ENCODE data around the gene CLPTM1L.

The CLPTM1L gene

DNA sequence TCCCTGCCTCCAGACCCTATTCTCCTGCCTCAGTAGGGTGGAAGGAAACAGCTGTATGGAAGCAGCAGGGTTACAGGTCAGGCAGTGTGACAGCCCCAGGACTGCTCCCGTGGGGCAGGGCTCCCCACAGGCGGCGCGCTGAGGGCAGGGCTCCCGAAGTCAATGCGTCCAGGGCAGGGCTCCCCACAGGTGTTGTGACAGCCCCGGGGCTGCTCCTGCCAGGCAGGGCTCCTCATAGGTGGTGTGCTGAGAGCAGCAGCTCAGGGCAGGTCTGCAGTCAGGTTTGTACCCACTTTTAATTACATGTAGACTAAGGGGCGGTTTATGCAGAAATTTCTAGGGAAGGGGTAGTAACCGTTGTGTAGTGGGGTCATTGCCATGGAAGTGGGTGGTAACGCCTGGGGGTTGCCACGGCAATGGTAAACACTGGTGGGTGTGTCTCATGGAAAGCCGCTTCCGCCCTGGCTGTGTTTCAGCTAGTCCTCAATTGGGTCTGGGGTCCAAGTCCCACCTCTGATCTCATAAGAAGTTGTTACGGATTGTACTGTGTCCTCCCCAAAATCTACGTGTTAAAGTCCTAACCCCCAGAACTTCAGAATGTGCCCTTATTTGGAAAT, 33.4 kb downstream of the CLPTM1L start:
- DNase-seq (ENCODE audit: insufficient read length): no peak
- no peak for FAIRE-seq
- TF ChIP-seq POLR2AphosphoS5 (IDR thresholded peaks at IDR 0.05; ENCODE audit: low read depth, low read length): no peak
- no peak for TF ChIP-seq POLR2A (IDR thresholded peaks at IDR 0.05; ENCODE audit: low read depth, low read length)
- TF ChIP-seq TAF1 (IDR thresholded peaks at IDR 0.05; ENCODE audit: borderline replicate concordance, low read depth, low read length): no peak

DNA sequence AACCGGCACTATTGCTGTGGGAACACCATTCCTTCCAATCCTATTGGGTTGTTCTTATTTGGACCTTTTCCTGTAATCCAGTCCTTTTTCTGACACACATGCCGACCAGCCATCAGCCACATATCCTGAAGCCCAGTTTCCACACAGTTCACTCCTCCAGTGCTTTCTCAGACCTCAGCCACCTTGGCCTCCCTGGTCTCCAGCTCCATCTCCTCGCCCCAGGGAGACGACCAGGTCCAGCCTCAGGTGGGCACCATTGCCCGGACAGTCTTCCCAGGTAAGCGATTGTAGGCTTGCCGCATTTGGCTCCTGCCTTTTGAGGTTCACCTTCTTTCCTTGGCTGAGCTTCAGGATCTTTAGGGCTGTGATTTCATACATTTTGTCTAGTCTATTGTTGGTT, 34.8 kb downstream of the CLPTM1L start:
- TF ChIP-seq POLR2AphosphoS5 (IDR thresholded peaks at IDR 0.05; ENCODE audit: low read depth, low read length): no peak
- no peak for TF ChIP-seq POLR2A (IDR thresholded peaks at IDR 0.05; ENCODE audit: low read depth, low read length)
- TF ChIP-seq TAF1 (IDR thresholded peaks at IDR 0.05; ENCODE audit: borderline replicate concordance, low read depth, low read length): no peak
- DNase-seq (ENCODE audit: insufficient read length) (no peak), FAIRE-seq (no peak)

DNA sequence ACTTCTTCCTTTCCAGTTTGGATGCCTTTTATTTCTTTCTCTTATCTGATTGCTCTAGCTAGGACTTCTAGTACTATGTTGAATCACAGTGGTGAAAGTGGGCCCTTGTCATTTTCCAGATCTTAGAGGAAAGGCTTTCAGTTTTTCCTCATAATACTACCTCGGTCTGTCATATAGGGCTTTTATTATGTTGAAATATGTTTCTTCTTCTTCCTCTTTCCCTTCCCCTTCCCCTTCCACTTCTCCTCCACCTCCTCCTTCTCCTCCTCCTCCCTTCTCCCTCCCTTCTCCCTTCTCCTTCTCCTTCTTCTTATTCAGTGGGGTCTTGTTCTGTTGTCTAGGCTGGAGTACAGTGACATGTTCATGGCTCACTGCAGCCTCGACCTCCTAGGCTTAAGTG, 40.9 kb downstream of the CLPTM1L start:
- TF ChIP-seq POLR2A (IDR thresholded peaks at IDR 0.05; ENCODE audit: low read depth, low read length) (no peak), TAF1 (IDR thresholded peaks at IDR 0.05; ENCODE audit: borderline replicate concordance, low read depth, low read length) (no peak), POLR2AphosphoS5 (IDR thresholded peaks at IDR 0.05; ENCODE audit: low read depth, low read length) (no peak)
- no peak for DNase-seq (ENCODE audit: insufficient read length)

DNA sequence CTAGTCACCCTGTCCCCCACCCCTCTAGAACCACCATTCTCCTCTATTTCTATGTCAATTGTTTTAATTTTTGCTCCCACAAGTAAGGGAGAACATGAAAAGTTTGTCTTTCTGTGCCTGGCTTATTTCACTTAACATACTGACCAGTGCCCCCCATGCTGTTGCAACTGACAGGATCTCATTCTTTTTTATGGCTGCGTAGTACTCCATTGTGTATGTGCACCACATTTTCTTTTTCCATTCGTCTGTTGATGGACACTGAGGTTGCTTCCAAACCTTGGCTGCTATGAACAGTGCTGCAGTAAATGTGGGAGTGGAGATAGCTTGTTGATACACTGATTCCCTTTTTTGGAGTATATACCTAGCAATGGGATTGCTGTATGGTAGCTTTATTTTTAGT, 42.6 kb downstream of the CLPTM1L start:
- FAIRE-seq: no peak
- no peak for DNase-seq (ENCODE audit: insufficient read length)
- TF ChIP-seq POLR2A (IDR thresholded peaks at IDR 0.05; ENCODE audit: low read depth, low read length): no peak
- no peak for TF ChIP-seq POLR2AphosphoS5 (IDR thresholded peaks at IDR 0.05; ENCODE audit: low read depth, low read length)
- no peak for TF ChIP-seq TAF1 (IDR thresholded peaks at IDR 0.05; ENCODE audit: borderline replicate concordance, low read depth, low read length)

More for the DNA sequence above, 40.9 kb downstream of the CLPTM1L start:
- FAIRE-seq: no peak

DNA sequence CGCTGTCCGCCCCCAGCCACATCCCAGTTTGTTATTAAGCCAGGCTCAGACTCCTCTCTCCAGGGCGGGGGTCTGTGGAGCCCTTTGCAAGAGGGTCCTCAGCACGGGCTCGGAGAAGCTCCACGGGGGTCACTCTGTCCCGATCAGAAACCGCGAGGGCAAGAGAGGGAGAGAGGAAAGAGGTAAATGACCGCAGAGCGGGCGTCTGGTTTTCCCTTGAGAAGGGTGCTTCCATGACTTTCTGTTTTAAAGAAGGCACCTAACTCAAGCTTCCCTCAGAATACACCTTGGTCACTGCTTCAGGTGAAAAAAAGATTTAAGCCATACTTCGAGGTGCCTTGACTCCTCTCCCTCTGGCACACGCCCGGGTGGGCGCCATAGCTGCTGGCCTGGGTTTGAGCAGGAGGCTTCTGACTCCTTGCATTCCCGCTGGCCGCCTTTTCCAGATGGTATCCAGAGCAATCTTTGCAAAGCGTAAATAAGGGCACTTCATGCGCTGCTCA, 44.3 kb downstream of the CLPTM1L start:
- no peak for FAIRE-seq
- DNase-seq (ENCODE audit: insufficient read length): no peak

DNA sequence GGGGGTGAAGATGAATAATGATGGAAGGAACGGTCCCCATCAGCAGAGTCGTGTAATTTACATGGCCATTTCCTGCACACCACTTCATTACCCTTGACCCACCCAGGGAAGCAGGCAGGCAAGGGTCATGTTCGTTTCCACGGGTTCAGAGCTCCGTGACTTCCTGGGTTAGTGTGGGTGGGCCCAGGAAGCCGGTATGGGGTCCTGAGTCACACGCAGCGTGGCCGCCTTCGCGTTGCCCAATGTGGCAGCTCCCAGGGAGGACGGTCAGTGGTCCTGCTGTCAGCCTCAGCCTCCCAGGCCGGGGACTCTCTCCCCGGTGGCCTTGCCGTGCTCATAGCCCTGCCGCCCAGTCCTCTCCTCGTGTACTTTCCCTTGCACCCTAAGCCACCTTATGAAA, 44.9 kb downstream of the CLPTM1L start:
- FAIRE-seq (no peak), DNase-seq (ENCODE audit: insufficient read length) (no peak)
- TF ChIP-seq POLR2AphosphoS5 (IDR thresholded peaks at IDR 0.05; ENCODE audit: low read depth, low read length) (no peak), TAF1 (IDR thresholded peaks at IDR 0.05; ENCODE audit: borderline replicate concordance, low read depth, low read length) (no peak), POLR2A (IDR thresholded peaks at IDR 0.05; ENCODE audit: low read depth, low read length) (no peak)

More for the DNA sequence above, 44.3 kb downstream of the CLPTM1L start:
- no peak for TF ChIP-seq TAF1 (IDR thresholded peaks at IDR 0.05; ENCODE audit: borderline replicate concordance, low read depth, low read length)
- TF ChIP-seq POLR2AphosphoS5 (IDR thresholded peaks at IDR 0.05; ENCODE audit: low read depth, low read length): no peak
- TF ChIP-seq POLR2A (IDR thresholded peaks at IDR 0.05; ENCODE audit: low read depth, low read length): no peak

DNA sequence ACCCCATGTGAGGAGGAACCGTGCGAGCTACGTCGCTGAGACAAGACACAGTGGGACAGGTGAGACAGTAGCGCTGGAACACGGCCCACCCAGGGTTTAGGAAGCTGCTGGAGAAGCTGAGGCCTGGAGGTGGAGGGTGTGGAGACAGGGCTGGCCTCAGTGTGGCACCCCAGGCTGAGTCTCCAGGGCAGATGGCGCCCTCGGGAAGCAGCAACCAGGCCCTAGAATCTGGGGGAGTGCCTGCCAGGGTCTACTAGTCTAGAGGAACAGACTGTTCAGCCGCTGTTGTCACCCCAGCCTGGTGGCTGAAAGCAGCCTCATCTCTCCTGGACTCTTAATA, 45.4 kb downstream of the CLPTM1L start:
- DNase-seq (ENCODE audit: insufficient read length): peak; percentile 1
- TF ChIP-seq TAF1 (IDR thresholded peaks at IDR 0.05; ENCODE audit: borderline replicate concordance, low read depth, low read length) (no peak), POLR2A (IDR thresholded peaks at IDR 0.05; ENCODE audit: low read depth, low read length) (no peak), POLR2AphosphoS5 (IDR thresholded peaks at IDR 0.05; ENCODE audit: low read depth, low read length) (no peak)
- FAIRE-seq: no peak

DNA sequence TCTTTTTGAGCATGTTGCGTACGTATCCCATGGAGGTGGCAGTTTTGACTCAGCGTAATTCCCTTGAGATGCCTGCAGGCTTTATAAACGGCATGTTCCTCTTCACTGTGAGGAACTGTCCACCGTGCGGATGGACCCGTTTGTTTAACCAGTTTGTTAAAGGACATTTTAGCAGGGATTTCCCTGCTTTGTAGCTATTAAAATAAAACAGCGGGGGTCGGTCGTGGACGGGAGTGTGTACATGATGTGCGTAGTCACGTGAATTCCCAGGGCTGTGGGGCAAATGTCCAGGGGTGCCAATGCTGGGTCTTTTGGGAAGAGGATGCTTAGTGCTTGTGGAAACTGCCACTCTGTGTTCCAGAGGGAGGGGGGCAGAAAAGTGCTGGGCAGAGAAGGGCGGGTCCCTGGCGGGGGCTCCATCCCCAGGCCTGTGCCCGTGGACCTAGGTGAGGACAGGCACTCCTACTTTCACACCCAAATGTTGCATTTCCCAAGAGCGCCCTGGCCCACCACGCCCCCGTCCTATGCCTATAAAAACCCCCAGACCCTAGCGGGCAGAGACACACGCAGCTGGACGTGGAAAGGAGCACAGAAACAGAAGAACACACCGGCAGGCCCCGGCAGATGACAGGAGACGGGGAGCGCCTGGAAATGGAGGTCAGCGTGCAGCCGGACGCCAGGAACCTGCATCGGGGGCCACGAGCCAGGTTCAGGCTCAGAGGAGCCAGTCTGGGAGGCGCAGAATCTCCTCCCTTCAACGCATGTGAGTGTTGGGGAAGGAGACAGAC, 46.0 kb downstream of the CLPTM1L start:
- DNase-seq (ENCODE audit: insufficient read length) (no peak), FAIRE-seq (no peak)
- TF ChIP-seq POLR2AphosphoS5 (IDR thresholded peaks at IDR 0.05; ENCODE audit: low read depth, low read length): no peak
- TF ChIP-seq POLR2A (IDR thresholded peaks at IDR 0.05; ENCODE audit: low read depth, low read length): no peak
- no peak for TF ChIP-seq TAF1 (IDR thresholded peaks at IDR 0.05; ENCODE audit: borderline replicate concordance, low read depth, low read length)

DNA sequence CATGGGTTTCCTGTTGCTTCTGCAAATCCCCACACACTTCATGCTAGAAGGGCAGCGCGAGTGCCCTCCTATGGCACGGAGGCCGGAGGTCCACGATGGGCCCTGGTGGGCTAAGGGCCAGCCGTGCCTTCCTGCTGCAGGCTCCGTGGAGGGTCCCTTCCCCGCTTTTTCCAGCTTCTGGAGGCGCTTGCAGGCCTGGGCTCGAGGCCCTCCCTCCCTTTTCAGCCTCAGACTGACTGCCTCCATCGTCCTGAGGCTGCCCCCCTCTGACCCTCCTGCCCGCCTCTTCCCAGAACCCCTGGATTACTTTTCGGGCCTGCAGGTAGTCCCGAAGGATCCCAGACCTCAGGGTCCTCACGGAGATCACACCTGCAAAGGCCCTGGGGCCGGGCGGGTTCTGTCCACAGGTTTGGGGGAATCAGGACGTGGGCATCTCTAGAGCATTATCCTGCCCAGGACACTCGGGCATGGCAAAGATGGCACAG, 46.8 kb downstream of the CLPTM1L start:
- DNase-seq (ENCODE audit: insufficient read length): no peak
- TF ChIP-seq POLR2A (IDR thresholded peaks at IDR 0.05; ENCODE audit: low read depth, low read length): no peak
- TF ChIP-seq POLR2AphosphoS5 (IDR thresholded peaks at IDR 0.05; ENCODE audit: low read depth, low read length): no peak
- TF ChIP-seq TAF1 (IDR thresholded peaks at IDR 0.05; ENCODE audit: borderline replicate concordance, low read depth, low read length): no peak
- FAIRE-seq: no peak

DNA sequence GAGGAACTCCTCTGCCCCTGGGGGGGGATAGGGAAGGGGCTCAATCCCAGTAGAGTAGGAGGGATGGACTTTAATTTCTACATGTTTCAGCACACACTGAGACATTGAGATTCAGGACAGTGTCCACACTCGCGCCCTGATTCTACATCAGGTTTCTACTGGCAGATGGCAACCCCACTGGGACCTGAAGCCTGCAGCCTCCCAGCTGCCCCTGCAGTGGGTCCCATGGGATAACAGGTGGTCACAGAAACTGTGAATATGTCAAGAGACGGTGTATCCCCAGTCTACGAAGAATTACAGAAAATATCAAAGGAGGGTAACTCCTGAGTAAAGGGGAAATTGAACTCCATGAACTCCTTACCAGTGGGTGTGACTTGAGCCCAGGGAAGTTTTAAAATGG, 47.7 kb downstream of the CLPTM1L start:
- TF ChIP-seq POLR2AphosphoS5 (IDR thresholded peaks at IDR 0.05; ENCODE audit: low read depth, low read length) (no peak), POLR2A (IDR thresholded peaks at IDR 0.05; ENCODE audit: low read depth, low read length) (no peak), TAF1 (IDR thresholded peaks at IDR 0.05; ENCODE audit: borderline replicate concordance, low read depth, low read length) (no peak)
- DNase-seq (ENCODE audit: insufficient read length): peak; percentile 1
- no peak for FAIRE-seq

DNA sequence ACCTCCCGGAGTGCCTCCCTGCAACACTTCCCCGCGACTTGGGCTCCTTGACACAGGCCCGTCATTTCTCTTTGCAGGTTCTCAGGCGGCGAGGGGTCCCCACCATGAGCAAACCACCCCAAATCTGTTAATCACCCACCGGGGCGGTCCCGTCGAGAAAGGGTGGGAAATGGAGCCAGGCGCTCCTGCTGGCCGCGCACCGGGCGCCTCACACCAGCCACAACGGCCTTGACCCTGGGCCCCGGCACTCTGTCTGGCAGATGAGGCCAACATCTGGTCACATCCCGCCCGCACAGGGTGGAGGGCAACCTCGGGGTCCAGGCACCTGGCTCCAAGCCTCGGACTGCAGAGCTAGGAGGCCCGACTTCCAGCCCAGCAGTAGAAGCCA, 49.3 kb downstream of the CLPTM1L start:
- DNase-seq (ENCODE audit: insufficient read length) (peak; percentile 2), FAIRE-seq (no peak)
- TF ChIP-seq POLR2AphosphoS5 (IDR thresholded peaks at IDR 0.05; ENCODE audit: low read depth, low read length): no peak
- TF ChIP-seq POLR2A (IDR thresholded peaks at IDR 0.05; ENCODE audit: low read depth, low read length): no peak
- no peak for TF ChIP-seq TAF1 (IDR thresholded peaks at IDR 0.05; ENCODE audit: borderline replicate concordance, low read depth, low read length)
